K562 (cell line): Measurements from ENCODE around the gene LILRA5. TPM values are rescaled to one million over a fixed set of nuclear protein-coding genes. Genes with fewer than 3 reads are reported as not detected.

ENCODE experiments used
- ATAC-seq: fragments of 200-7000 bp; cut with Tn5 transposase; 3 replicates; pipeline ENCODE4 v1.9.1; 2020; ENCODE audit warnings: moderate library complexity
- BruUV-seq: library from RNA; stranded (reverse); fragments of 400-500 nt; replicated peaks from 2 replicates; lab custom pipeline; 2021; lab: Mats Ljungman, UMichigan
- CTCF ChIA-PET: fragments of 300-600 bp; formaldehyde crosslinking; extraction: SDS; loops from one replicate; lab custom pipeline; 2021; ENCODE audit warnings: low intra/inter-chr PET ratio; lab: Yijun Ruan, JAX
- POLR2A ChIA-PET: fragments of 300-600, 350-650 bp; sonication (Branson Sonifier 250); formaldehyde crosslinking; extraction: SDS; loops from one replicate; lab custom pipeline; 2021; ENCODE audit warnings: antibody characterized with exemption, inconsistent platforms; lab: Yijun Ruan, JAX
- DNase-seq, 4 experiments: peaks; one replicate each; pipeline versions ENCODE4 v3.0.0 to v3.0.0-alpha.2; 2011 to 2018; ENCODE audit warnings: low spot score in 3 of 4, mixed read lengths in 3 of 4; ENCODE audit errors: extremely low read depth in 1 of 4
- FAIRE-seq: peaks from 2 replicates; lab custom pipeline; 2011; peaks lifted over from hg19 to GRCh38; lab: Jason Lieb, UNC
- H2AFZ ChIP-seq: 2 replicates; pipeline ENCODE4 v1.6.0; 2011; ENCODE audit warnings: low read depth, low read length, control low read depth, inconsistent platforms
- H3K27ac ChIP-seq: fragments of 200-600 bp; 3 replicates; pipeline ENCODE4 v1.8.0; 2011; ENCODE audit warnings: low read depth, mild to moderate bottlenecking, control low read depth, inconsistent platforms, low read length, moderate library complexity, mixed read lengths; ENCODE audit errors: extremely low read depth
- H3K27me3 ChIP-seq, 2 experiments: fragments of 300-600 bp in 1 of 2; 2 replicates in 1 of 2; 3 replicates in 1 of 2; pipeline versions ENCODE4 v1.6.0 to v1.8.0; 2011; ENCODE audit warnings: inconsistent platforms in 2 of 2, low read length in 2 of 2, mild to moderate bottlenecking in 1 of 2, mixed read lengths in 1 of 2, moderate library complexity in 1 of 2; ENCODE audit not compliant: control insufficient read depth in 2 of 2, insufficient read depth in 2 of 2
- H3K36me3 ChIP-seq: fragments of 300-600 bp; 3 replicates; pipeline ENCODE4 v1.8.0; 2011; ENCODE audit warnings: mild to moderate bottlenecking, low read length, inconsistent platforms; ENCODE audit not compliant: control insufficient read depth, insufficient read depth
- H3K4me1 ChIP-seq, 2 experiments: fragments of 200-600 bp in 1 of 2; replicated peaks in 1 of 2; 2 replicates in 1 of 2; 3 replicates in 1 of 2; pipeline versions ENCODE4 v1.5.1 to v1.8.0; 2011; ENCODE audit warnings: inconsistent platforms in 2 of 2, low read length in 2 of 2, mild to moderate bottlenecking in 1 of 2, mixed read lengths in 1 of 2, moderate library complexity in 1 of 2; ENCODE audit not compliant: control insufficient read depth in 2 of 2, insufficient read depth in 2 of 2
- H3K4me2 ChIP-seq: 2 replicates; pipeline ENCODE4 v1.6.1; 2011; ENCODE audit warnings: low read length, control low read depth, inconsistent platforms, mixed read lengths; ENCODE audit not compliant: insufficient read depth
- H3K4me3 ChIP-seq: fragments of 200-600 bp; sonication (generic), shearing (Covaris generic); 2 replicates; pipeline ENCODE4 v1.5.1; 2016; ENCODE audit warnings: control low read depth, inconsistent platforms
- H3K79me2 ChIP-seq: fragments of 200-600 bp; 3 replicates; pipeline ENCODE4 v1.8.0; 2011; ENCODE audit warnings: low read length, inconsistent platforms; ENCODE audit not compliant: control insufficient read depth, insufficient read depth
- H3K9ac ChIP-seq, 2 experiments: 2 replicates each; pipeline versions ENCODE4 v1.6.0 to v1.6.1; 2011; ENCODE audit warnings: low read depth in 2 of 2, low read length in 2 of 2, control low read depth in 1 of 2, inconsistent platforms in 1 of 2, mild to moderate bottlenecking in 1 of 2, mixed read lengths in 1 of 2; ENCODE audit not compliant: insufficient read depth in 1 of 2
- H3K9me1 ChIP-seq: one replicate; pipeline ENCODE4 v1.6.0; 2011; ENCODE audit warnings: inconsistent platforms, mild to moderate bottlenecking, low read length, moderate library complexity; ENCODE audit not compliant: control insufficient read depth, insufficient read depth
- H3K9me3 ChIP-seq: replicated peaks from 2 replicates; pipeline ENCODE4 v1.5.1; 2011; ENCODE audit warnings: low read depth, low read length, inconsistent platforms; ENCODE audit not compliant: control insufficient read depth, insufficient read depth
- H4K20me1 ChIP-seq: replicated peaks from 2 replicates; pipeline ENCODE4 v1.6.1; 2011; ENCODE audit warnings: low read length, inconsistent platforms, mixed read lengths; ENCODE audit not compliant: control insufficient read depth, insufficient read depth
- CHD4 ChIP-seq: fragments of 200-600 bp; sonication (generic); IDR thresholded peaks from 3 replicates; pipeline ENCODE4 v1.6.1; 2012; ENCODE audit warnings: low read depth, mild to moderate bottlenecking, mixed read lengths, low read length, inconsistent platforms; ENCODE audit not compliant: insufficient read depth, insufficient replicate concordance, poor library complexity, severe bottlenecking
- HNRNPH1 ChIP-seq: fragments of 200-400 bp; formaldehyde crosslinking; optimal IDR thresholded peaks from 2 replicates; pipeline ENCODE3; 2017; ENCODE audit warnings: low read depth, mild to moderate bottlenecking, low read length, moderate library complexity
- KAT2B ChIP-seq: IDR thresholded peaks from one replicate; pipeline ENCODE4 v1.6.1; 2012; ENCODE audit warnings: low read depth, mild to moderate bottlenecking, control low read depth, inconsistent platforms, low read length, moderate library complexity
- NBN ChIP-seq: fragments of 450-650 bp; IDR thresholded peaks from 2 replicates; pipeline ENCODE4 v1.6.1; 2016; ENCODE audit warnings: low read depth, mild to moderate bottlenecking
- ZNF318 ChIP-seq, 2 experiments: fragments of 450-650 bp; IDR thresholded peaks; 2 replicates each; pipeline ENCODE4 v1.6.1; 2016; ENCODE audit warnings: mild to moderate bottlenecking in 2 of 2, borderline replicate concordance in 1 of 2, low read depth in 1 of 2, moderate library complexity in 1 of 2
- ZNF764 ChIP-seq: fragments of 250-450 bp; sonication (Bioruptor Pico); IDR thresholded peaks from 2 replicates; pipeline ENCODE4 v1.4.0; 2020; ENCODE audit warnings: low read depth, mild to moderate bottlenecking, moderate library complexity
- WGBS: fragments of 100-300 bp; shearing (Covaris generic); methylation state at CpG from one replicate; pipeline ENCODE4 v1.1.6; 2016; ENCODE audit warnings: low coverage, mixed read lengths; ENCODE audit not compliant: insufficient coverage; ENCODE audit errors: missing lambda C conversion rate; 5-methylcytosine and 5-hydroxymethylcytosine counted together
- in situ Hi-C: fragments of 300-500 bp; cut with MboI; formaldehyde crosslinking; loops from 4 replicates; pipeline ENCODE4 v1.15.0; 2018; ENCODE audit warnings: inconsistent platforms, mixed read lengths
- intact Hi-C: fragments of 100-400 bp; cut with micrococcal nuclease; formaldehyde crosslinking; loops from 2 replicates; pipeline ENCODE4 v1.14.2; 2022
- polyA plus RNA-seq, 8 experiments: library from polyadenylated mRNA; depleted of rRNA in 4 of 8; stranded (reverse) in 5 of 8; unstranded in 3 of 8; fragments of >200 nt; fragmentation: Nextera tagmentation in 2 of 8; fragmentation: Illumina TruSeq in 1 of 8; extraction: Ambion mirVana in 2 of 8; extraction: Trizol in 1 of 8; gene quantifications; 2 replicates each; pipeline versions ENCODE4 v1.2.1 to v1.2.3, GENCODE V29; 2011 to 2014; ENCODE audit warnings: inconsistent platforms in 1 of 8, missing spikeins in 1 of 8
- total RNA-seq, 7 experiments: library from RNA; depleted of rRNA in 6 of 7; stranded (reverse); fragments of >200 nt in 6 of 7; fragmentation: Illumina TruSeq in 2 of 7; extraction: Trizol in 2 of 7; gene quantifications; 2 replicates each; pipeline versions ENCODE4 v1.2.1 to v1.2.3, GENCODE V29; 2011 to 2021; ENCODE audit warnings: low replicate concordance in 1 of 7
- TF ChIP-seq, protein P1 (sequence below): fragments of 450-650 bp; IDR thresholded peaks from 2 replicates; pipeline ENCODE4 v1.7.1; 2018; ENCODE audit warnings: mild to moderate bottlenecking, low read depth; ENCODE audit not compliant: partially characterized antibody

LILRA5 gene
- total and polyA plus RNA-seq, 9 of the 15 experiments (the other 6 are each of a cell fraction or from before 2014, with no cell fraction given): not detected

- ATAC-seq: no peak
- peaks cover 10 to 53% of the 10 kb centered on the region in 2 experiments for H3K27me3 ChIP-seq
- H3K79me2 ChIP-seq: no peaks in the 10 kb centered on the region
- H3K36me3 ChIP-seq: no peaks in the 10 kb centered on the region
- H4K20me1 ChIP-seq: peaks cover 3% of the 10 kb centered on the region; the same call in 1 of the 2 replicates
- WGBS: 5% methylated on average over 7 of the region's 9 CpGs
- ChIA-PET POLR2A (no interaction called here), CTCF (no interaction called here)
- intact Hi-C loops: no loop called here
- in situ Hi-C loops: no loop called here
- DNase-seq: no peak
- no peak overlapping the region for H2AFZ ChIP-seq
- no peak overlapping the region for H3K9ac ChIP-seq
- TF ChIP-seq, protein P1, sequence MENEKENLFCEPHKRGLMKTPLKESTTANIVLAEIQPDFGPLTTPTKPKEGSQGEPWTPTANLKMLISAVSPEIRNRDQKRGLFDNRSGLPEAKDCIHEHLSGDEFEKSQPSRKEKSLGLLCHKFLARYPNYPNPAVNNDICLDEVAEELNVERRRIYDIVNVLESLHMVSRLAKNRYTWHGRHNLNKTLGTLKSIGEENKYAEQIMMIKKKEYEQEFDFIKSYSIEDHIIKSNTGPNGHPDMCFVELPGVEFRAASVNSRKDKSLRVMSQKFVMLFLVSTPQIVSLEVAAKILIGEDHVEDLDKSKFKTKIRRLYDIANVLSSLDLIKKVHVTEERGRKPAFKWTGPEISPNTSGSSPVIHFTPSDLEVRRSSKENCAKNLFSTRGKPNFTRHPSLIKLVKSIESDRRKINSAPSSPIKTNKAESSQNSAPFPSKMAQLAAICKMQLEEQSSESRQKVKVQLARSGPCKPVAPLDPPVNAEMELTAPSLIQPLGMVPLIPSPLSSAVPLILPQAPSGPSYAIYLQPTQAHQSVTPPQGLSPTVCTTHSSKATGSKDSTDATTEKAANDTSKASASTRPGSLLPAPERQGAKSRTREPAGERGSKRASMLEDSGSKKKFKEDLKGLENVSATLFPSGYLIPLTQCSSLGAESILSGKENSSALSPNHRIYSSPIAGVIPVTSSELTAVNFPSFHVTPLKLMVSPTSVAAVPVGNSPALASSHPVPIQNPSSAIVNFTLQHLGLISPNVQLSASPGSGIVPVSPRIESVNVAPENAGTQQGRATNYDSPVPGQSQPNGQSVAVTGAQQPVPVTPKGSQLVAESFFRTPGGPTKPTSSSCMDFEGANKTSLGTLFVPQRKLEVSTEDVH: no peak
- TF ChIP-seq ZNF764 (CRISPR knock-in tag) (no peak), NBN (no peak), CHD4 (no peak), HNRNPH1 (no peak), KAT2B (no peak), ZNF318 (IDR thresholded peaks at IDR 0.05; ENCODE audit: borderline replicate concordance in 1 of 2, low read depth in 1 of 2) (no peak)
- TF ChIP-seq, all 486 proteins: peak for 0
- Histone ChIP-seq H3K4me2 (no peak overlapping the region), H3K4me3 (no peak overlapping the region), H3K9me3 (no peaks in the 10 kb centered on the region), H3K9me1 (no peaks in the 10 kb centered on the region), H3K27ac (no peak overlapping the region), H3K4me1 (no peaks in the 10 kb centered on the region; a peak in 1 of 5 replicates)
- no TSS peak for BruUV-seq
- FAIRE-seq: no peak
These were observed 24.9 kb upstream of the LILRA5 start for GRCh38 chr19:54337858-54338230.
